ENCODE results near the gene FNDC5.

Gene FNDC5

DNA sequence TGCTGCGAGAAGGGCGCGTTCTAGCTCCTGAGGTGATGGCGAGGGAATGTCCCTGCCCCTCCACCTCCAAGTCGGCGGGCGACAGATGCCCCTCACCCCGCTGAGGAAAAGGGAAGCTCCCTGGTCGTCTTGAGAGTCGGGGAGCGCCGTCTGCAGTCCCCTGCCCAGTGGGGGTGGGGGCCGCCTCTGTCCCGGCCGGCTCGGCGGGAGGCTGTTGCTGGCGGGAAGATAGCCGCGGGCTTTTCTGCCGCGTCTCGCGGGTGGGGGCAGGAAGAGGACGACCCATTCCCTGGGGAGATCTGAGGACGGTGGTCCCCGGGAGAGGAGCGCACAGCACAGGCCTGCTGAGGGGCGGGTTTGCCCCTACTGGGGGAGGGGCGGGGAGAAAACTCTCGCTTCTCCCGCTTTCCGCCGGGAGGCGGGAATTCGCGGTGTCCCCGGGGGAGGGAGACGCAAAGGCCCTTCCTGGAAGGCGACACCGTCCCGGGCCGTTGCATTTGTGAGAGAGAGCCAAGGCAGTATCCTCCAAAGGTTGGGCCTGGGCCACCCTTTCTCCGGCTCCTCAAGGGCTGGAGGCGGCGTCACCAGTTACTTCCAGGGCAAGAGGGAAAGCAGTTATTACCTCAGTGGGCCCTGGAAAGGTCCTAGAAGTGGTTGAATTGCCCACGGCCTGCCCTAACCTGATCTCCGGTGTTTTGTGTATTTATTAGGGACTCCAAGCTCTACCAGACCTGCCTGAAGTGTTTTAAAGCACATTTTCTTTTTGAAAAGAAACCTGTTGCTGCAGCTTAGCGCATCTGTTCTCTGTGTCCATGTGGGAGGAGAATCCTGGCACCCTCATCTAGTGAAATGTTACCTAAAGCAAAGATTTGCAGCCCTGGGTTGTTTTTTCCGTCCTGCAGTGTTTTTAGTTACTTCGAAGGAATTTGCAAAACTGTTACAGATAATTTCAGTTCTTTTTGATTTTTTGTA, 52.6 kb downstream of the FNDC5 start:
- H3K9me3 ChIP-seq, result no peaks in the 10 kb centered on the region
- H3K4me3 ChIP-seq (ENCODE audit: low read depth in 1 of 2, low read length in 1 of 2), result peak overlapping the region; percentile 85 to 98
- H3K27me3 ChIP-seq, result no peaks in the 10 kb centered on the region
- H3K36me3 ChIP-seq, result no peaks in the 10 kb centered on the region
- TF ChIP-seq, protein P1, sequence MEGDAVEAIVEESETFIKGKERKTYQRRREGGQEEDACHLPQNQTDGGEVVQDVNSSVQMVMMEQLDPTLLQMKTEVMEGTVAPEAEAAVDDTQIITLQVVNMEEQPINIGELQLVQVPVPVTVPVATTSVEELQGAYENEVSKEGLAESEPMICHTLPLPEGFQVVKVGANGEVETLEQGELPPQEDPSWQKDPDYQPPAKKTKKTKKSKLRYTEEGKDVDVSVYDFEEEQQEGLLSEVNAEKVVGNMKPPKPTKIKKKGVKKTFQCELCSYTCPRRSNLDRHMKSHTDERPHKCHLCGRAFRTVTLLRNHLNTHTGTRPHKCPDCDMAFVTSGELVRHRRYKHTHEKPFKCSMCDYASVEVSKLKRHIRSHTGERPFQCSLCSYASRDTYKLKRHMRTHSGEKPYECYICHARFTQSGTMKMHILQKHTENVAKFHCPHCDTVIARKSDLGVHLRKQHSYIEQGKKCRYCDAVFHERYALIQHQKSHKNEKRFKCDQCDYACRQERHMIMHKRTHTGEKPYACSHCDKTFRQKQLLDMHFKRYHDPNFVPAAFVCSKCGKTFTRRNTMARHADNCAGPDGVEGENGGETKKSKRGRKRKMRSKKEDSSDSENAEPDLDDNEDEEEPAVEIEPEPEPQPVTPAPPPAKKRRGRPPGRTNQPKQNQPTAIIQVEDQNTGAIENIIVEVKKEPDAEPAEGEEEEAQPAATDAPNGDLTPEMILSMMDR (IDR thresholded peaks at IDR 0.05), result no peak
- H3K4me1 ChIP-seq (ENCODE audit: control insufficient read depth in 1 of 2, insufficient read depth in 1 of 2, low read depth in 1 of 2, low read length in 1 of 2), result peaks cover 36 to 37% of the 10 kb centered on the region in 2 experiments
- peak overlapping the region; percentile 89 for H3K27ac ChIP-seq

DNA sequence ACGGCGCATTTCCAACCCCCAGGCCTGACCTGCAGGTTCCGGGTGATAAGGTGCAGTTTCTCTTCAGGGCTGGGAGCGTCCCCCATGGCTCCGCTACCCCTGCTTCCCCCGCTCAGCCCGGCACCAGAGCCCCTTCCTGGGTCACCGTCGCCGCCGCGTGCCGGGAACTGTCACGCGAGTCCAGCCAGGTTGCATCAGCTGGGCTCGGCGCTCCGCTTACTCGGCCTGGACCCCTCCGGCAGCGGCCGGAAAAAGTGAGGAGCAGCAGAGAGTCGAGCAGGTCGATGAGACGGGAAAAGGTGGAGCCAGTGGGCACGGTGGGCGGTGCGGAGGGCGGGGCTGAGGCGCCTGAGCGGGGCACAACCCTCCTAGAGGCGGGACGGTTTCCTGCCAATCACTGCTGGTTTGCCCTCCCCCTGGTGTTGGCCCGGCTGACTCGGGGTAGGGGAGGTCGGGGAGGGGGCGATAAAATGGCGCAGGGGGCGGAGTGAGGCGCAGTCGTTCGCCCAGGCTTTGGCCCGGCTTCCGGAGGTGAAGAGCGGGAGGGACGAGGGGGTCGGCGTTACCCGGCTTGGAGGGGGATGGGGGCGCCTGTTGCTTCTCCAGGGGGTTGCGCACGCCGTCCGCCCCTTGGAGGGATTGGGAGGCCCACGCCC, 53.4 kb downstream of the FNDC5 start, which contains the start of the genes S100PBP and YARS1:
S100PBP (plus strand) TSS at position 495 of the 656 bp plus-strand sequence. CDS start 8,447 bp downstream, outside the sequence.
YARS1 (minus strand) TSS at position 200 of the 656 bp plus-strand sequence; CDS start at position 86, 114 bp downstream.
- Histone ChIP-seq H3K27me3 (no peaks in the 10 kb centered on the region), H3K36me3 (no peaks in the 10 kb centered on the region), H3K9me3 (no peaks in the 10 kb centered on the region), H3K4me1 (ENCODE audit: control insufficient read depth in 1 of 2, insufficient read depth in 1 of 2, low read depth in 1 of 2, low read length in 1 of 2) (peaks cover 35 to 36% of the 10 kb centered on the region in 2 experiments), H3K27ac (peak within 1 kb of the TSS; percentile 89), H3K4me3 (ENCODE audit: low read depth in 1 of 2, low read length in 1 of 2) (peak within 1 kb of the TSS; percentile 85 to 98)
- TF ChIP-seq, protein P1 (IDR thresholded peaks at IDR 0.05), result peak; percentile 79

DNA sequence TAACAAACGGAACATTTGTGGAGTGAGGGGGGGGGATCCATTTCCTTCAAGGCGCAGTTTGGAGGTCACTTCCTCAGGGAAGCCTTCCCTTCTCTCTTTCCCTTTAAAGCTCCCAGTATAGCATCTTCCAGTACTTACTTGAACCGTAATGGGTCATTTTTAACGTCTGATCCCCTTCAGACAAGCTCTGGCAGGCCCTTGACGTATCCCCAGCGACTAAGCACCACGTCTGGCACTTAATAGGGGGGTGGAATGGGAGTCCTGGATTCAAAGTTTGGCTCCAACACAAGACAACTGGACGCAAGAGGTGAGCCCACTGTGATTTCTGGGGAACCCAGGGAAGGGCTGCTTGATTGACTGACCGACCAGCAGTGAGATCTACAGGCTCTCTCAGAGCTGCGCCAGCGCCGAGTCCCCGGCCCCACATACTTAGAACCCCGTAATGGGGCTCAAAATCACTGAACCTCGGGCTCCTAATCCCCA, 54.0 kb downstream of the FNDC5 start:
- peaks cover 34 to 36% of the 10 kb centered on the region in 2 experiments for H3K4me1 ChIP-seq (ENCODE audit: control insufficient read depth in 1 of 2, insufficient read depth in 1 of 2, low read depth in 1 of 2, low read length in 1 of 2)
- TF ChIP-seq, protein P1 (IDR thresholded peaks at IDR 0.05), result no peak

DNA sequence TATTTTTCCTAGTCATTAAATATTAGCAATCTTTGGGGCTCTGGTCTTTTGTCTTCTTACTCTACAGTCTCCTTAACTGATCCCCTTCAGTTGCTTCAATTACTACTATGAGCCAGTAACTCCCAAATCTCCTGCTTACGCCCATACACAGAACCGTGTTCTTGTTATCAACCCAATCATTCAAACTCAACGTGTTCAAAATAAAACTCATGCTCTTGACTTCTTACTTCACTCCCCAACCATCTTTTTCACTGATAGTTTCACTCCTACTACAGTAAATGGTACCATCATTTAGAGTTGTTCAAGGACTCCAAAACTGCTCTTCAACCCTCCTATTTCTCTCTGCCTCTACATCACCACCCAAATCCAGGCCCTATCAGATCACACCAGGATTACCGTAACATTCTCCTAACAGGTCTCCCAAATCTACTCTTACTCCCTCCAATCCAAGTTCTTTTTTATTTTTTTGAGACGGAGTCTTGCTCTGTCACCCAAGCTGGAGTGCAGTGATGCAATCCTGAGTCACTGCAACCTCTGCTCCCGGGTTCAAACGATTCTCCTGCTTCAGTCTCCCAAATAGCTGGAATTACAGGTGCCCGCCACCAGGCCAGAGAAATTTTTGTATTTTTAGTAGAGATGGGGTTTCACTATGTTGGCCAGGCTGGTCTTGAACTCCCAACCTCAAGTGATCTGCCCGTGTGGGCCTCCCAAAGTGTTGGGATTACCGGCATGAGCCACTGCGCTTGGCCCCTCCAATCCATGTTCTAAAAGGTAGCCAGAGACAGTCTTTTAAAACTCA, 56.6 kb downstream of the FNDC5 start:
- Histone ChIP-seq H3K4me1 (ENCODE audit: control insufficient read depth in 1 of 2, insufficient read depth in 1 of 2, low read depth in 1 of 2, low read length in 1 of 2) (peaks cover 29 to 32% of the 10 kb centered on the region in 2 experiments), H3K9me3 (no peaks in the 10 kb centered on the region), H3K27me3 (no peaks in the 10 kb centered on the region), H3K4me3 (ENCODE audit: low read depth in 1 of 2, low read length in 1 of 2) (no peak overlapping the region), H3K27ac (no peak overlapping the region), H3K36me3 (peaks cover 14% of the 10 kb centered on the region)
- TF ChIP-seq, protein P1 (IDR thresholded peaks at IDR 0.05), result no peak

More for the DNA sequence above, 54.0 kb downstream of the FNDC5 start:
- H3K27ac ChIP-seq, result peak overlapping the region; percentile 89
- H3K9me3 ChIP-seq, result no peaks in the 10 kb centered on the region
- no peaks in the 10 kb centered on the region for H3K27me3 ChIP-seq
- peak overlapping the region; percentile 85 to 98 for H3K4me3 ChIP-seq (ENCODE audit: low read depth in 1 of 2, low read length in 1 of 2)
- no peaks in the 10 kb centered on the region for H3K36me3 ChIP-seq
